ENCODE measurements around the gene TRIM44.
"Not testable (repeated sequence)": the region's sequence is repeated elsewhere in the genome, so short reads cannot be mapped to it uniquely, and the experiment has no call there.

The TRIM44 gene

DNA sequence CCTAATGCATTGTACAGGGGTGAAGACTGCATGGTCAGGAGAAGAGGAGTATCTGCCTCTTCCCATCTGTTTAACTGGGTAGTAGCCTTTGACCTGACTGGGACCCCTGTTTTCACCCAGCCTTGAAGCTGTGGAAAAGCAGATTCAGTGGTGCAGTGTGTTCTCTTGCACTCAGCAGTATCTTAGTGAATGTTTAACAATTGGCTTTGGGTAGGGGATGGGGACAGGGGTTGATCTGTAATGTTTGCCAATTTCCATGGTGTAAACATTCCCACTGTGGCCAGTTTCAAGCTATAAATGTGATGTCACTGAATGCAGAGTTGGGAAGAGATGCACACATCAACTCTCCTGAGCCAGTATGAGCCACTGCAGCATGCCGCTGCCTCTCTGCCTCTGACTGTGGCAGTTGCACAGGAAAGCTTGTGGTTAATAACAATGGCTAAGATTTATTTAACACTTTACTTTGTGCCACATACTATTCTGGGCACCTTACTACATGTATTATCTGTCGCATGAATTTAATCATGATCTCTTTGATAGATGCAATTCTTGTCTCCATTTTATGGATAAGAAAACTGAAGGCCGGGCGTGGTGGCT lies 28.6 kb upstream of the TRIM44 start:
- no peak for DNase-seq (ENCODE audit: low read depth)

- no peak for DNase-seq (ENCODE audit: low read depth)
Observed at GRCh38 chr11:35635933-35636332, 26.6 kb upstream of the TRIM44 start.

GRCh38 chr11:35639591-35640179 lies 22.9 kb upstream of the TRIM44 start:
- DNase-seq (ENCODE audit: low read depth) = no peak

DNA sequence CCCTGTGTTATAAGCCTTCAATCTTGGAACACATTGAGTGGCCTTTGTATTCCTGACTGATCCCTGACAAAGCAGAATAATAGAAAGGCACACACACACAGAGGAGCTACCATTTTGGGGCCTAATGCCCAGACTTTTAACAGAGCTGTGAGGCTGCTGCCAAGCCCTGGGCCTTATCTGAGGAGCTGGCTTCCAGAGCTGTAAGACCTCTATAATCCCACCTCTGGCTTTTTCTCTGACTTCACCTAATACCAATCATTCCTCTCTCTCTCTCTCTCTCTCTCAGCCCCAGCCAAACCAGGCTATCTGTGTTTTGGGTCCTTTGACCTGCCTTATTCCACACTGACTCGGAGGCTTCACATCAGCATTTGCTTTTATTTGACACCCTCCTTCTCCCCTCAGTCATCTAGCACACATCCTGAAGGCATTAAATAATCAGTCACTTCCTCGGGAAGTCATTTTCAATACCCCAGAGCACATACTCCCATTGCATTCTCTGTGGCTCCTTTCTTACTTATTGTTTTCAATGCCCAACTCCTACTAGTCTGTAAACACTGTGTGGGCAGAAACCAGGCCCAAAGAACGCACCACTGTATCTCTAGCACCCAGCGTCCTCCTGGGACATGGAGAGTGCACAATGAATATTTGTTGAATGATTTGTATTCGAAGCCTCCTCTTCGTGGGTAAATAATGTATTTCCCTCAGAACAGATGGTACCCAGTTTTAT lies 21.2 kb upstream of the TRIM44 start:
- DNase-seq (ENCODE audit: low read depth) = no peak

- DNase-seq (ENCODE audit: low read depth) = no peak
Observed at GRCh38 chr11:35641964-35642363, 20.6 kb upstream of the TRIM44 start.

DNA sequence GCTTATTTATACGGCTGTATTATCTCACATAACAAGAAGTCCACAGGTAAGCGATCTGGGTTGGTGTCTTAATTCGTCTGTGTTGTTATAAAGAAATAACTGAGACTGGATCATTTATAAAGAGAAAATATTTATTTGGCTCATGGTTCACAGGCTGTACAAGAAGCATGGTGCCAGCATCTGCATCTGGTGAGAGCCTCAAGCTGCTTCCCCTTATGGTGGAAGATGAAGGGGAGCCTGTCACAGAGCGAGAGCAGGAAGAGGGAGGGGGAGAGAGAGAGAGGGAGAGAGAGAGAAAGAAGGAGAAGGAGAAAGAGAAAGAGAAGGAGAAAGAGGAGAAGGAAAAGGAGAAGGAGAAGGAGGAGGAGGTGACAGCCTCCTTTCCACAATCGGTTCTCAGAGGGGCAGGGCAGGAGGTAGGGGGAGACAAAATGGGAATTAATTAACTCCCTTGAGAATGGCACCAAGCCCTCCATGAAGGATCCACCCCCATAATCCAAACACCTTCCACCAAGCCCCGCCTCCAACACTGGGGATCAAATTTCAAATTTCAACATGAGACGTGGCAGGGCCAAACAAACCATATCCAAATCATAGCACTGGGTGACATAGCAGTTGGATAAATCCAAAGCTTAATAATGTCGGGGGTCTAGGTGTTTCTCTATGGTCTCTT lies 15.0 kb upstream of the TRIM44 start:
- DNase-seq (ENCODE audit: low read depth) = no peak

DNA sequence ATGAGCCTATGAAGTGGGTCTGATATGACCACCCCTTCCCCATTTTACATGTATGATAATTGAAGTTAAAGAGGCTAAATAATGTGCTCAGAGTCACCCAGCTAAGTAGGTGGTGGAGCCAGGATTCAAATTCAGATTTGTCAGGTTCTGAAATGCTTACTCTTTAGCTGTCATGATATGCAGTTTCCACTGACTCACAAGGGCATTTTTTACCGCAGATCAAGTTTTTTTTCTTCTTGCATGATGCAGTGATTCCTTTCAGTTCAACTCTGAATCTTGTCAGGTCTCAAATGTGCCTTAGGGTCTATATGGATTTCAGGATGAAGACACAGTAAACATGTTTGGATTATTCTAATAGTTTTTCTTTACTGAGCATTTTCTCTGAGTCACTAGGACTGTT lies 12.6 kb upstream of the TRIM44 start:
- no peak for DNase-seq (ENCODE audit: low read depth)

GRCh38 chr11:35650467-35650866 lies 12.1 kb upstream of the TRIM44 start:
- DNase-seq (ENCODE audit: low read depth) = no peak

GRCh38 chr11:35651263-35651662 lies 11.3 kb upstream of the TRIM44 start:
- no peak for DNase-seq (ENCODE audit: low read depth)

GRCh38 chr11:35652786-35653185 lies 9.8 kb upstream of the TRIM44 start:
- not testable (repeated sequence) for DNase-seq (ENCODE audit: low read depth)

DNA sequence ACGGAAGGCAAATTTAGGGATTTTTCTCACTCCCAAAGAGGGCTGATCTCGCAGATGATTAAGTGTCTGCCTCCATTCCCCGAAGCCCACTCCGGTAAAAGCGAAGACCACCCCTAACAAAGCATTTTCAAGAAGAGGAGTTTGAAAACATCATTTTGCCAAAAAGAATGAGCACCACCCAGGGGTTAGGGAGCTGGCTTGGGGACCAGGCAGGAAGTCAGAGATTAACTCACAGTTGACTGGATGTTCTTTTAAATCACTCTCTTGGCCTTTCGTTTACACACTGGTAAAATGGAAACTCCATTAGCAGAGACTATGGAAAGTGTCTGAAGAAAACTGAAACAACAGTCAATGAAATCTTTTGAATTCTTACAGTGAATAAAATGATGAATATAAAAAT lies 7.9 kb upstream of the TRIM44 start:
- no peak for DNase-seq (ENCODE audit: low read depth)

DNA sequence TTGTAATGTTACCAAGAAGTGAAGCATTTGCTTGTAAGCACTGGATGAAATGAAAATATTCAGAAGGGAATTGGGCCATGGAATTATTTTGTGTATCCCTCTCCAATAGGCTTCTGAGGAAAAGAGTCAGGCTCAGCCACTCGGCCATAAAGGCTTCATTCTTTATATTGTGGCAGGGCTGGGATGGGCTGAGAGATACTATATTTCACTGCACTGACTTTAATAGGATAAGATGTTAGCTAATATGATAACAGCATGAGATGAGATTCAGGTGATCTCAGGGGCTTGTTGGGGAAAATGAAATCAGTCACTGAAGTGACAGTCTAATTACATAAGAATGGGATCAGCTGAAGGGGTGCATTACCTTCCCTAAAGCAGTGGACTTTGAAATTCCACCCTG lies 7.3 kb upstream of the TRIM44 start:
- DNase-seq (ENCODE audit: low read depth) = no peak

GRCh38 chr11:35655856-35656255 lies 6.7 kb upstream of the TRIM44 start:
- DNase-seq (ENCODE audit: low read depth) = no peak

DNA sequence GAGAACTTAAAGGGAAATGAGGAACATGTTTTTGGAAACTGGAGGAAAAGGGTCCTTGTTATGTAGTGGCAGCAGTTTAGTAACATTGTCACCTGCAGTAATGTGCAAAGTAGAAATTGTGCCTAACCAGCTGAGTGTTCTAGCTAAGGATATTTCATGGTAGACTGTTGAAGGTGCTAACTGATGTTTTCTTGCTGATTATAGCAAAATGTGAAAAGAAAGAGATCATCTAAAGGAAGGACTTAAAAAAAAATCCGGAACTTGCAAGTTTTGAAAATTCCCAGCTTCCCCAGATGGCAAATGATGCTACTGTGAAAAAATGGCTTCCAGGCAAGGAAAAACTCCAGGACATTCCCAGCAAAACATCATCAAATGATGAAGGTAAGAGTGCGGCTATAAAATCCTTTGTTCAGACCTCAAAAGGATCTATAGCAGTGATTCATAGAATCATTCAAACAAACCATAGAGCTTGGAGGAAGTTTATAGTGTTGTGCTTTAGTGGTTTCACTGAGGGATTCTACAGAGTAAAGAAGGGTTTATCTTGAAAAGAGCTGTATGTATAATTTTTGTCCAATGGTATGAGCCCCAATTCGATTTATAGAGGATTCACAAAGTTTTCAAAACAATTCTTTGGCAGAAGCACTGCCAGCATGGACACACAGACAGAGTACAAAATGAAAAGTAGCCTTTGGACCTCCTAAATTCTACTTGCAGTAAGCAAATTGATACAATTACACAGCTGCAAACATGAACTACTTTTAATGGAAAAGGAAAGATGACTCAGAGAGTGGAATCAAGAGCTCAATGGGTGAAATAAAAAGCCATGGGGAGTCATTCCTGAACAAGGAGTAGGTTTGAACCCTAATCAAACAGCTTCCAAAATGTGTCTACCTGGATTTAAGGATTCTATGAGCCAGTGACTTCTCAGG lies 4.3 kb upstream of the TRIM44 start:
- no peak for DNase-seq (ENCODE audit: low read depth)

DNA sequence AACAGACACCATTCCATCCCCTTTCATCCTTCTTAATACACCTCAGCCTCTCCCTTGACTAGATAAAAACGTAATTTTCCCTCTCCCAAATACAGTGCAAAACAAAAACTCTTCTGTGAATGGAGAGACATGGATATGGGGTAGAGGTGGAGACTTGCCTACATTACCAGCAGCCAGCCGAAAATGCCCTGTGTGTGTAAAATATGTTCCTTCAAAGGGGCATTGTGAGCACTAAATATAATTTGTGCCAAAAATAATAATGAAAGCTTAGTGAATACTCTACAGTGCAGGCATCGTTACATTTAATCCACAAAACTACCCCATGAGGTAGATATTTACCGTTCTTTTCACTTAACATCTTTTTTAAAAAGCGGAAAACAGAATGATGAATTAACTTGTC lies 1.0 kb upstream of the TRIM44 start:
- DNase-seq (ENCODE audit: low read depth) = no peak

GRCh38 chr11:35662061-35662648 lies 420 bp upstream of the TRIM44 start:
- no peak for DNase-seq (ENCODE audit: low read depth)

DNA sequence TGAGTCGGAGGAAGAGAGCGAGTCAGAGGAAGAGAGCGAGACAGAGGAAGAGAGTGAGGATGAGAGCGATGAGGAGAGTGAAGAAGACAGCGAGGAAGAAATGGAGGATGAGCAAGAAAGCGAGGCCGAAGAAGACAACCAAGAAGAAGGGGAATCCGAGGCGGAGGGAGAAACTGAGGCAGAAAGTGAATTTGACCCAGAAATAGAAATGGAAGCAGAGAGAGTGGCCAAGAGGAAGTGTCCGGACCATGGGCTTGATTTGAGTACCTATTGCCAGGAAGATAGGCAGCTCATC lies 780 bp downstream of the TRIM44 start:
- DNase-seq (ENCODE audit: low read depth) = no peak

- no peak for DNase-seq (ENCODE audit: low read depth)
Observed at GRCh38 chr11:35664977-35665441, 2.4 kb downstream of the TRIM44 start.

- DNase-seq (ENCODE audit: low read depth) = no peak
Observed at GRCh38 chr11:35667257-35667656, 4.7 kb downstream of the TRIM44 start.

DNA sequence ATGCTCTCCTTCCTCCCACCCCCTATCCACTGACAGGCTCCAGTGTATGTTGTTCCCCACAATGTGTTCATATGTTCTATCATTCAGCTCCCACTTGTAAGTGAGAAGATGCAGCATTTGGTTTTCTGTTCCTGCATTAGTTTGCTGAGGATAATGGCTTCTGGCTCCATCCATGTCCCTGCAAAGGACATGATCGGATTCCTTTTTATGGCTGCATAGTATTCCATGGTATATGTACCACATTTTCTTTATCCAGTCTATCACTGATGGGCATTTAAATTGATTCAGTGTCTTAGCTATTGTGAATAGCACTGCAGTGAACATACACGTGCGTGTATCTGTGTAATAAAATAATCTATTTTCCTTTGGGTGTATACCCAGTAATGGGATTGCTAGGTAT lies 5.8 kb downstream of the TRIM44 start:
- DNase-seq (ENCODE audit: low read depth) = not testable (repeated sequence)

- no peak for DNase-seq (ENCODE audit: low read depth)
Observed at GRCh38 chr11:35671396-35672127, 9.0 kb downstream of the TRIM44 start.
